ENCODE measurements around the gene CEP20. TPM values are rescaled to one million over a fixed set of nuclear protein-coding genes. Genes with fewer than 3 reads are reported as not detected.

CEP20 gene
- total and polyA plus RNA-seq, 2 donors (not counting 1 experiment from before 2014, with no cell fraction given), result 14.2 to 30.2 TPM

GRCh38 chr16:15820837-15821236 is 67.6 kb downstream of the CEP20 start:
- Histone ChIP-seq H3K4me3 (ENCODE audit: control extremely low read depth in 1 of 5, extremely low read depth in 1 of 5, insufficient read depth in 1 of 5, low read depth in 2 of 5, low read length in 4 of 5) (no peak overlapping the region), H3K4me1 (ENCODE audit: control insufficient read depth in 2 of 2, insufficient read depth in 2 of 2, low read length in 2 of 2) (no peaks in the 10 kb centered on the region), H3K9me3 (ENCODE audit: control extremely low read depth in 1 of 3, control insufficient read depth in 2 of 3, insufficient read depth in 1 of 3, low read length in 2 of 3) (peaks cover 0 to 5% (median 4%) of the 10 kb centered on the region in 3 donors), H4K20me1 (ENCODE audit: control insufficient read depth, insufficient read depth, low read length, poor library complexity, severe bottlenecking) (no peaks in the 10 kb centered on the region), H3K9ac (ENCODE audit: low read length) (no peak overlapping the region), H3K36me3 (replicated peaks in 1 of 2; ENCODE audit: control extremely low read depth in 1 of 2, control insufficient read depth in 1 of 2, extremely low read depth in 1 of 2, insufficient read depth in 2 of 2, low read length in 1 of 2) (no peaks in the 10 kb centered on the region), H3K79me2 (ENCODE audit: control insufficient read depth, insufficient read depth, low read length) (no peaks in the 10 kb centered on the region), H2AFZ (ENCODE audit: insufficient read depth, low read depth, low read length, poor library complexity, severe bottlenecking) (no peak overlapping the region), H3K4me2 (replicated peaks; ENCODE audit: low read depth, low read length, poor library complexity, severe bottlenecking) (no peak overlapping the region), H3K27ac (ENCODE audit: low read length in 2 of 2) (no peak overlapping the region), H3K27me3 (replicated peaks in 1 of 4; ENCODE audit: control extremely low read depth in 1 of 4, control insufficient read depth in 3 of 4, insufficient read depth in 4 of 4, low read length in 3 of 4) (no peaks in the 10 kb centered on the region)
- intact Hi-C loops (cut with micrococcal nuclease), result no loop called here
- Mint-ChIP-seq H3K27ac (no peak overlapping the region), H3K4me1 (no peaks in the 10 kb centered on the region), H3K4me3 (no peak overlapping the region), H3K27me3 (peaks cover 3% of the 10 kb centered on the region), H3K9me3 (ENCODE audit: insufficient read depth) (peaks cover 5% of the 10 kb centered on the region)
- TF ChIP-seq CTCF (IDR thresholded peaks at IDR 0.05), result no peak
- TF ChIP-seq EZH2 (IDR thresholded peaks at IDR 0.05; ENCODE audit: borderline replicate concordance, insufficient read depth, low read depth, low read length, poor library complexity, severe bottlenecking), result no peak
- DNase-seq (no peak), ATAC-seq (ENCODE audit: low read depth) (no peak)
- ChIA-PET CTCF (interaction anchor here (0.7 to 3.4 kb wide), 7 partner anchors 9 to 290 kb away, joined by 3 to 27 read pairs (median 5); no protein-coding TSS in a partner anchor), POLR2A (no interaction called here)
- WGBS (ENCODE audit: insufficient coverage), result 97% methylated on average over 4 of the region's 7 CpGs

DNA sequence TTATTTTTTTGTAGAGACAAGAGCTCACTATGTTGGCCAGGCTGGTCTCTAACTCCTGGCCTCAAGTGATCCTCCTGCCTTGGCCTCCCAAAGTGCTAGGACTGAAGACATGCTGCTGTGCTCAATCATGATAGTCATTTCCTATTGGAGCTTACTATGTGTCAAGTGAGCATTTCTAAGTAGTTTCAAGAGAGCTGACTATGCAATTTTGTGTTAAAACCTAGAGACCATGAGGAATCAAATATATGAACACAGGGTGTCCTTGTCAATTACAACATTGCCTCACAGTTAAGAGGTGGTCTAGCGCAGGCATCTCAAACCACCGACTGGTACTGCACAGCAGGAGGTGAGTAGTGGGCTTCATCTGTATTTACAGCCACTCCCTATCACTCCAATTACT is 69.4 kb downstream of the CEP20 start:
- H4K20me1 ChIP-seq (ENCODE audit: control insufficient read depth, insufficient read depth, low read length, poor library complexity, severe bottlenecking), result no peaks in the 10 kb centered on the region
- no peak overlapping the region for H3K4me2 ChIP-seq (replicated peaks; ENCODE audit: low read depth, low read length, poor library complexity, severe bottlenecking)
- ChIA-PET CTCF (interaction anchor here (1.3 kb wide), 1 partner anchor 53 kb away, joined by 4 read pairs; no protein-coding TSS in a partner anchor), POLR2A (no interaction called here)
- intact Hi-C loops (cut with micrococcal nuclease), result no loop called here
- no peaks in the 10 kb centered on the region for H3K4me1 ChIP-seq (ENCODE audit: control insufficient read depth in 2 of 2, insufficient read depth in 2 of 2, low read length in 2 of 2)
- no CpG with 5 or more reads among the region's 2 CpGs for WGBS (ENCODE audit: insufficient coverage)
- no peak for DNase-seq
- no peaks in the 10 kb centered on the region for H3K36me3 ChIP-seq (replicated peaks in 1 of 2; ENCODE audit: control extremely low read depth in 1 of 2, control insufficient read depth in 1 of 2, extremely low read depth in 1 of 2, insufficient read depth in 2 of 2, low read length in 1 of 2)
- TF ChIP-seq CTCF (IDR thresholded peaks at IDR 0.05) (no peak), EZH2 (IDR thresholded peaks at IDR 0.05; ENCODE audit: borderline replicate concordance, insufficient read depth, low read depth, low read length, poor library complexity, severe bottlenecking) (no peak)
- Mint-ChIP-seq H3K4me3 (no peak overlapping the region), H3K27ac (no peak overlapping the region), H3K9me3 (ENCODE audit: insufficient read depth) (peaks cover 8% of the 10 kb centered on the region), H3K27me3 (no peaks in the 10 kb centered on the region), H3K4me1 (no peaks in the 10 kb centered on the region)
- no peak overlapping the region for H3K4me3 ChIP-seq (ENCODE audit: control extremely low read depth in 1 of 5, extremely low read depth in 1 of 5, insufficient read depth in 1 of 5, low read depth in 2 of 5, low read length in 4 of 5)
- peaks cover 0 to 15% (median 4%) of the 10 kb centered on the region in 3 donors for H3K9me3 ChIP-seq (ENCODE audit: control extremely low read depth in 1 of 3, control insufficient read depth in 2 of 3, insufficient read depth in 1 of 3, low read length in 2 of 3)
- no peak for ATAC-seq (ENCODE audit: low read depth)
- no peak overlapping the region for H3K9ac ChIP-seq (ENCODE audit: low read length)
- H3K27me3 ChIP-seq (replicated peaks in 1 of 4; ENCODE audit: control extremely low read depth in 1 of 4, control insufficient read depth in 3 of 4, insufficient read depth in 4 of 4, low read length in 3 of 4), result peaks cover 0 to 5% (median 0%) of the 10 kb centered on the region in 4 experiments
- no peak overlapping the region for H2AFZ ChIP-seq (ENCODE audit: insufficient read depth, low read depth, low read length, poor library complexity, severe bottlenecking)
- no peaks in the 10 kb centered on the region for H3K79me2 ChIP-seq (ENCODE audit: control insufficient read depth, insufficient read depth, low read length)
- no peak overlapping the region for H3K27ac ChIP-seq (ENCODE audit: low read length in 2 of 2)

All from B cell (primary cell).